K562 (cell line): ENCODE measurements around the gene ZBTB18. TPM values are rescaled to one million over a fixed set of nuclear protein-coding genes. Genes with fewer than 3 reads are reported as not detected.

Experiments
- ATAC-seq: fragments of 200-7000 bp; cut with Tn5 transposase; 3 replicates; pipeline ENCODE4 v1.9.1; 2020; ENCODE audit warnings: moderate library complexity
- BruUV-seq: library from RNA; stranded (reverse); fragments of 400-500 nt; replicated peaks from 2 replicates; lab custom pipeline; 2021; lab: Mats Ljungman, UMichigan
- CTCF ChIA-PET: fragments of 300-600 bp; formaldehyde crosslinking; extraction: SDS; loops from one replicate; lab custom pipeline; 2021; ENCODE audit warnings: low intra/inter-chr PET ratio; lab: Yijun Ruan, JAX
- POLR2A ChIA-PET: fragments of 300-600, 350-650 bp; sonication (Branson Sonifier 250); formaldehyde crosslinking; extraction: SDS; loops from one replicate; lab custom pipeline; 2021; ENCODE audit warnings: antibody characterized with exemption, inconsistent platforms; lab: Yijun Ruan, JAX
- DNase-seq, 4 experiments: peaks; one replicate each; pipeline versions ENCODE4 v3.0.0 to v3.0.0-alpha.2; 2011 to 2018; ENCODE audit warnings: low spot score in 3 of 4, mixed read lengths in 3 of 4; ENCODE audit errors: extremely low read depth in 1 of 4
- FAIRE-seq: peaks from 2 replicates; lab custom pipeline; 2011; peaks lifted over from hg19 to GRCh38; lab: Jason Lieb, UNC
- H2AFZ ChIP-seq: 2 replicates; pipeline ENCODE4 v1.6.0; 2011; ENCODE audit warnings: low read depth, low read length, control low read depth, inconsistent platforms
- H3K27ac ChIP-seq: fragments of 200-600 bp; 3 replicates; pipeline ENCODE4 v1.8.0; 2011; ENCODE audit warnings: low read depth, mild to moderate bottlenecking, control low read depth, inconsistent platforms, low read length, moderate library complexity, mixed read lengths; ENCODE audit errors: extremely low read depth
- H3K27me3 ChIP-seq, 2 experiments: fragments of 300-600 bp in 1 of 2; 2 replicates in 1 of 2; 3 replicates in 1 of 2; pipeline versions ENCODE4 v1.6.0 to v1.8.0; 2011; ENCODE audit warnings: inconsistent platforms in 2 of 2, low read length in 2 of 2, mild to moderate bottlenecking in 1 of 2, mixed read lengths in 1 of 2, moderate library complexity in 1 of 2; ENCODE audit not compliant: control insufficient read depth in 2 of 2, insufficient read depth in 2 of 2
- H3K36me3 ChIP-seq: fragments of 300-600 bp; 3 replicates; pipeline ENCODE4 v1.8.0; 2011; ENCODE audit warnings: mild to moderate bottlenecking, low read length, inconsistent platforms; ENCODE audit not compliant: control insufficient read depth, insufficient read depth
- H3K4me1 ChIP-seq, 2 experiments: fragments of 200-600 bp in 1 of 2; replicated peaks in 1 of 2; 2 replicates in 1 of 2; 3 replicates in 1 of 2; pipeline versions ENCODE4 v1.5.1 to v1.8.0; 2011; ENCODE audit warnings: inconsistent platforms in 2 of 2, low read length in 2 of 2, mild to moderate bottlenecking in 1 of 2, mixed read lengths in 1 of 2, moderate library complexity in 1 of 2; ENCODE audit not compliant: control insufficient read depth in 2 of 2, insufficient read depth in 2 of 2
- H3K4me2 ChIP-seq: 2 replicates; pipeline ENCODE4 v1.6.1; 2011; ENCODE audit warnings: low read length, control low read depth, inconsistent platforms, mixed read lengths; ENCODE audit not compliant: insufficient read depth
- H3K4me3 ChIP-seq: fragments of 200-600 bp; sonication (generic), shearing (Covaris generic); 2 replicates; pipeline ENCODE4 v1.5.1; 2016; ENCODE audit warnings: control low read depth, inconsistent platforms
- H3K79me2 ChIP-seq: fragments of 200-600 bp; 3 replicates; pipeline ENCODE4 v1.8.0; 2011; ENCODE audit warnings: low read length, inconsistent platforms; ENCODE audit not compliant: control insufficient read depth, insufficient read depth
- H3K9ac ChIP-seq, 2 experiments: 2 replicates each; pipeline versions ENCODE4 v1.6.0 to v1.6.1; 2011; ENCODE audit warnings: low read depth in 2 of 2, low read length in 2 of 2, control low read depth in 1 of 2, inconsistent platforms in 1 of 2, mild to moderate bottlenecking in 1 of 2, mixed read lengths in 1 of 2; ENCODE audit not compliant: insufficient read depth in 1 of 2
- H3K9me1 ChIP-seq: one replicate; pipeline ENCODE4 v1.6.0; 2011; ENCODE audit warnings: inconsistent platforms, mild to moderate bottlenecking, low read length, moderate library complexity; ENCODE audit not compliant: control insufficient read depth, insufficient read depth
- H3K9me3 ChIP-seq: replicated peaks from 2 replicates; pipeline ENCODE4 v1.5.1; 2011; ENCODE audit warnings: low read depth, low read length, inconsistent platforms; ENCODE audit not compliant: control insufficient read depth, insufficient read depth
- H4K20me1 ChIP-seq: replicated peaks from 2 replicates; pipeline ENCODE4 v1.6.1; 2011; ENCODE audit warnings: low read length, inconsistent platforms, mixed read lengths; ENCODE audit not compliant: control insufficient read depth, insufficient read depth
- BHLHE40 ChIP-seq: IDR thresholded peaks from 2 replicates; pipeline ENCODE4 v1.6.1; 2011; ENCODE audit warnings: low read length, improper control_type of control experiment
- FOXA3 ChIP-seq, 2 experiments: fragments of 450-650 bp in 1 of 2; sonication (generic) in 1 of 2; formaldehyde crosslinking; IDR thresholded peaks in 1 of 2; conservative IDR thresholded peaks in 1 of 2; 2 replicates each; pipeline versions ENCODE4 v1.4.0 to v1.8.0; 2020 to 2022; ENCODE audit warnings: mild to moderate bottlenecking in 2 of 2, missing genetic modification reagents in 1 of 2
- FUS ChIP-seq: fragments of 200-400 bp; formaldehyde crosslinking; optimal IDR thresholded peaks from 2 replicates; pipeline ENCODE3; 2017; ENCODE audit warnings: low read depth, low read length
- HDGF ChIP-seq: fragments of 450-650 bp; IDR thresholded peaks from 2 replicates; pipeline ENCODE4 v1.6.1; 2016
- KAT2B ChIP-seq: IDR thresholded peaks from one replicate; pipeline ENCODE4 v1.6.1; 2012; ENCODE audit warnings: low read depth, mild to moderate bottlenecking, control low read depth, inconsistent platforms, low read length, moderate library complexity
- RNF2 ChIP-seq: sonication (generic); IDR thresholded peaks from 2 replicates; pipeline ENCODE4 v1.6.1; 2016
- SMARCA4 ChIP-seq: fragments of 450-650 bp; IDR thresholded peaks from 2 replicates; pipeline ENCODE4 v1.6.1; 2016
- TAF1 ChIP-seq: IDR thresholded peaks from 2 replicates; pipeline ENCODE4 v1.6.1; 2011; ENCODE audit warnings: mild to moderate bottlenecking, low read length, moderate library complexity; ENCODE audit not compliant: insufficient read depth, control insufficient read depth, severe bottlenecking; ENCODE audit errors: extremely low read depth
- TAF15 ChIP-seq: fragments of 200-400 bp; formaldehyde crosslinking; IDR thresholded peaks from 2 replicates; pipeline ENCODE4 v1.6.1; 2017; ENCODE audit warnings: mild to moderate bottlenecking, low read depth, low read length, moderate library complexity
- ZNF146 ChIP-seq: IDR thresholded peaks from one replicate; pipeline ENCODE4 v1.6.1; 2018; ENCODE audit warnings: missing compliant biosample characterization; ENCODE audit not compliant: unreplicated experiment
- ZNF232 ChIP-seq: sonication (generic); formaldehyde crosslinking; IDR thresholded peaks from 2 replicates; pipeline ENCODE4 v1.8.0; 2022; ENCODE audit warnings: mild to moderate bottlenecking, missing genetic modification reagents
- WGBS: fragments of 100-300 bp; shearing (Covaris generic); methylation state at CpG from one replicate; pipeline ENCODE4 v1.1.6; 2016; ENCODE audit warnings: low coverage, mixed read lengths; ENCODE audit not compliant: insufficient coverage; ENCODE audit errors: missing lambda C conversion rate; 5-methylcytosine and 5-hydroxymethylcytosine counted together
- in situ Hi-C: fragments of 300-500 bp; cut with MboI; formaldehyde crosslinking; loops from 4 replicates; pipeline ENCODE4 v1.15.0; 2018; ENCODE audit warnings: inconsistent platforms, mixed read lengths
- intact Hi-C: fragments of 100-400 bp; cut with micrococcal nuclease; formaldehyde crosslinking; loops from 2 replicates; pipeline ENCODE4 v1.14.2; 2022
- polyA plus RNA-seq, 8 experiments: library from polyadenylated mRNA; depleted of rRNA in 4 of 8; stranded (reverse) in 5 of 8; unstranded in 3 of 8; fragments of >200 nt; fragmentation: Nextera tagmentation in 2 of 8; fragmentation: Illumina TruSeq in 1 of 8; extraction: Ambion mirVana in 2 of 8; extraction: Trizol in 1 of 8; gene quantifications; 2 replicates each; pipeline versions ENCODE4 v1.2.1 to v1.2.3, GENCODE V29; 2011 to 2014; ENCODE audit warnings: inconsistent platforms in 1 of 8, missing spikeins in 1 of 8
- total RNA-seq, 7 experiments: library from RNA; depleted of rRNA in 6 of 7; stranded (reverse); fragments of >200 nt in 6 of 7; fragmentation: Illumina TruSeq in 2 of 7; extraction: Trizol in 2 of 7; gene quantifications; 2 replicates each; pipeline versions ENCODE4 v1.2.1 to v1.2.3, GENCODE V29; 2011 to 2021; ENCODE audit warnings: low replicate concordance in 1 of 7
- TF ChIP-seq, protein P1 (sequence below): sonication (generic); formaldehyde crosslinking; IDR thresholded peaks from 2 replicates; pipeline ENCODE4 v1.8.0; 2022; ENCODE audit warnings: mild to moderate bottlenecking, missing genetic modification reagents, borderline replicate concordance
- TF ChIP-seq, protein P2 (sequence below): fragments of 450-650 bp; IDR thresholded peaks from 2 replicates; pipeline ENCODE4 v1.6.1; 2017; ENCODE audit warnings: antibody characterized with exemption
- TF ChIP-seq, protein P3 (sequence below): fragments of 200-800 bp; sonication (Bioruptor generic); IDR thresholded peaks from 2 replicates; pipeline ENCODE4 v1.6.1; 2017; ENCODE audit warnings: missing genetic modification characterization, missing compliant biosample characterization
- TF ChIP-seq, protein P4 (sequence below): fragments of 450-650 bp; IDR thresholded peaks from 2 replicates; pipeline ENCODE4 v1.6.1; 2016; ENCODE audit warnings: low read depth, mild to moderate bottlenecking, moderate library complexity

Gene ZBTB18
- total and polyA plus RNA-seq, 9 of the 15 experiments (the other 6 are each of a cell fraction or from before 2014, with no cell fraction given), result 0.13 to 2.6 (median 1.6) TPM

DNA sequence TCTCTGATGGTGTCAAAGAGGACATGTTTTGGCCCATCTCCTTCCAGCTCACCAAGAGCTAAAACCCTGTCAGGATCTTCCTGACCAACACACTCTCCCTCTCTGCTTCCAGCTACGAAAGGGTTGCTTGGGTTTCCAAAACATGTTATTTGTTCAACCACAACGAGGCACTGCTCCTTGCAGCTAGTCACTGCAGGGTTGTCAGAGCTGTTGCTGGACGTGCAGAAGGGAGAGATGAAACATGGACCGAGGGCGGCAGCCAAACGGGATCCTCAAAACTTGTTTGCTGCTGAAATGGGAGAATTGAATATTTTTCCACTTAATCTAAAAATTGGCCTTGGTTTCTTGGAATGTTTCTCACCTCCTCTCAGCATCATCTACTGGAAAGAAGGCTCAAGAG lies 12.4 kb downstream of the ZBTB18 start:
- ChIA-PET POLR2A (interaction anchor here (1.0 kb wide), 1 partner anchor 14 kb away, joined by 4 read pairs; no protein-coding TSS in a partner anchor), CTCF (no interaction called here)
- Histone ChIP-seq H3K9me1 (no peaks in the 10 kb centered on the region), H3K36me3 (no peaks in the 10 kb centered on the region), H3K4me3 (no peak overlapping the region), H4K20me1 (no peaks in the 10 kb centered on the region), H3K4me2 (no peak overlapping the region), H3K9me3 (no peaks in the 10 kb centered on the region), H3K9ac (no peak overlapping the region), H3K27ac (no peak overlapping the region), H3K27me3 (peaks cover 28 to 34% of the 10 kb centered on the region in 2 experiments), H3K4me1 (peaks cover 0 to 3% of the 10 kb centered on the region in 2 experiments; a peak in 1 of 5 replicates), H2AFZ (no peak overlapping the region), H3K79me2 (no peaks in the 10 kb centered on the region)
- FAIRE-seq (no peak), DNase-seq (no peak), ATAC-seq (no peak; the same call in 2 of the 3 replicates)
- TF ChIP-seq ZNF146 (CRISPR knock-in tag), result no peak
- no peak for TF ChIP-seq BHLHE40
- no peak for TF ChIP-seq SMARCA4
- TF ChIP-seq TAF15, result no peak
- TF ChIP-seq, protein P1, sequence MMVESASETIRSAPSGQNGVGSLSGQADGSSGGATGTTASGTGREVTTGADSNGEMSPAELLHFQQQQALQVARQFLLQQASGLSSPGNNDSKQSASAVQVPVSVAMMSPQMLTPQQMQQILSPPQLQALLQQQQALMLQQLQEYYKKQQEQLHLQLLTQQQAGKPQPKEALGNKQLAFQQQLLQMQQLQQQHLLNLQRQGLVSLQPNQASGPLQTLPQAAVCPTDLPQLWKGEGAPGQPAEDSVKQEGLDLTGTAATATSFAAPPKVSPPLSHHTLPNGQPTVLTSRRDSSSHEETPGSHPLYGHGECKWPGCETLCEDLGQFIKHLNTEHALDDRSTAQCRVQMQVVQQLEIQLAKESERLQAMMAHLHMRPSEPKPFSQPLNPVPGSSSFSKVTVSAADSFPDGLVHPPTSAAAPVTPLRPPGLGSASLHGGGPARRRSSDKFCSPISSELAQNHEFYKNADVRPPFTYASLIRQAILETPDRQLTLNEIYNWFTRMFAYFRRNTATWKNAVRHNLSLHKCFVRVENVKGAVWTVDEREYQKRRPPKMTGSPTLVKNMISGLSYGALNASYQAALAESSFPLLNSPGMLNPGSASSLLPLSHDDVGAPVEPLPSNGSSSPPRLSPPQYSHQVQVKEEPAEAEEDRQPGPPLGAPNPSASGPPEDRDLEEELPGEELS, result no peak
- TF ChIP-seq FUS, result no peak
- no peak for TF ChIP-seq FOXA3 (CRISPR knock-in tag; conservative IDR thresholded peaks at IDR 0.05 in 1 of 2, IDR thresholded peaks at IDR 0.05 in 1 of 2)
- TF ChIP-seq, protein P2, sequence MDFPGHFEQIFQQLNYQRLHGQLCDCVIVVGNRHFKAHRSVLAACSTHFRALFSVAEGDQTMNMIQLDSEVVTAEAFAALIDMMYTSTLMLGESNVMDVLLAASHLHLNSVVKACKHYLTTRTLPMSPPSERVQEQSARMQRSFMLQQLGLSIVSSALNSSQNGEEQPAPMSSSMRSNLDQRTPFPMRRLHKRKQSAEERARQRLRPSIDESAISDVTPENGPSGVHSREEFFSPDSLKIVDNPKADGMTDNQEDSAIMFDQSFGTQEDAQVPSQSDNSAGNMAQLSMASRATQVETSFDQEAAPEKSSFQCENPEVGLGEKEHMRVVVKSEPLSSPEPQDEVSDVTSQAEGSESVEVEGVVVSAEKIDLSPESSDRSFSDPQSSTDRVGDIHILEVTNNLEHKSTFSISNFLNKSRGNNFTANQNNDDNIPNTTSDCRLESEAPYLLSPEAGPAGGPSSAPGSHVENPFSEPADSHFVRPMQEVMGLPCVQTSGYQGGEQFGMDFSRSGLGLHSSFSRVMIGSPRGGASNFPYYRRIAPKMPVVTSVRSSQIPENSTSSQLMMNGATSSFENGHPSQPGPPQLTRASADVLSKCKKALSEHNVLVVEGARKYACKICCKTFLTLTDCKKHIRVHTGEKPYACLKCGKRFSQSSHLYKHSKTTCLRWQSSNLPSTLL, result no peak
- no peak for TF ChIP-seq KAT2B
- TF ChIP-seq, protein P3, sequence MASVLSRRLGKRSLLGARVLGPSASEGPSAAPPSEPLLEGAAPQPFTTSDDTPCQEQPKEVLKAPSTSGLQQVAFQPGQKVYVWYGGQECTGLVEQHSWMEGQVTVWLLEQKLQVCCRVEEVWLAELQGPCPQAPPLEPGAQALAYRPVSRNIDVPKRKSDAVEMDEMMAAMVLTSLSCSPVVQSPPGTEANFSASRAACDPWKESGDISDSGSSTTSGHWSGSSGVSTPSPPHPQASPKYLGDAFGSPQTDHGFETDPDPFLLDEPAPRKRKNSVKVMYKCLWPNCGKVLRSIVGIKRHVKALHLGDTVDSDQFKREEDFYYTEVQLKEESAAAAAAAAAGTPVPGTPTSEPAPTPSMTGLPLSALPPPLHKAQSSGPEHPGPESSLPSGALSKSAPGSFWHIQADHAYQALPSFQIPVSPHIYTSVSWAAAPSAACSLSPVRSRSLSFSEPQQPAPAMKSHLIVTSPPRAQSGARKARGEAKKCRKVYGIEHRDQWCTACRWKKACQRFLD (CRISPR knock-in tag), result no peak
- no peak for TF ChIP-seq RNF2
- no peak for TF ChIP-seq HDGF
- no peak for TF ChIP-seq ZNF232
- no peak for TF ChIP-seq TAF1
- TF ChIP-seq, protein P4, sequence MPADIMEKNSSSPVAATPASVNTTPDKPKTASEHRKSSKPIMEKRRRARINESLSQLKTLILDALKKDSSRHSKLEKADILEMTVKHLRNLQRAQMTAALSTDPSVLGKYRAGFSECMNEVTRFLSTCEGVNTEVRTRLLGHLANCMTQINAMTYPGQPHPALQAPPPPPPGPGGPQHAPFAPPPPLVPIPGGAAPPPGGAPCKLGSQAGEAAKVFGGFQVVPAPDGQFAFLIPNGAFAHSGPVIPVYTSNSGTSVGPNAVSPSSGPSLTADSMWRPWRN, result no peak
- BruUV-seq, result no TSS peak
- in situ Hi-C loops, result no loop called here
- 0% methylated on average over 6 of the region's 6 CpGs for WGBS
- intact Hi-C loops, result no loop called here
